ENCODE data around the gene UNC80.

The UNC80 gene

GRCh38 chr2:209946539-209946938, 174.9 kb downstream of the UNC80 start:
- FAIRE-seq (no peak), DNase-seq (ENCODE audit: insufficient read length, low spot score) (no peak)
- TF ChIP-seq POLR2A (IDR thresholded peaks at IDR 0.05; ENCODE audit: low read depth, low read length): no peak

DNA sequence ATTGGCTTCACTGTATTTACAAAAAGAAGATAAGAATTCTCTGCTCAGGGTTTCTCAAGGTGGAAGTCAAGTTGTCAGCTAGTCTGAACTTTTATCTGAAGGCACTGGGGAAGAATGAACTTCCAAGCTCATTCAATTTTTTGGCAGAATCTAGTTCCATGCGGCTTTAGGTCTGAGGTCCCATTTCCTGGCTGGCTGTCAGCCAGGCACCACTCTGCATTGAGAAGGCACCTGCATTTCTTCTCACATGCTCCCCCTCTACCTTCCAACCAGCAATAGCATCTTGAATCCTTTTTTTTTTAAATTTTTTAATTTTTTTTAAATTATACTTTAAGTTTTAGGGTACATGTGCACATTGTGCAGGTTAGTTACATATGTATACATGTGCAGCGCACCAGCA, 184.6 kb downstream of the UNC80 start:
- no peak for TF ChIP-seq POLR2A (IDR thresholded peaks at IDR 0.05; ENCODE audit: low read depth, low read length)
- DNase-seq (ENCODE audit: insufficient read length, low spot score): no peak

GRCh38 chr2:209958016-209958415, 186.4 kb downstream of the UNC80 start:
- FAIRE-seq: no peak
- TF ChIP-seq POLR2A (IDR thresholded peaks at IDR 0.05; ENCODE audit: low read depth, low read length): no peak
- DNase-seq (ENCODE audit: insufficient read length, low spot score): no peak

More for the DNA sequence above, 184.6 kb downstream of the UNC80 start:
- FAIRE-seq: no peak

- FAIRE-seq (no peak), DNase-seq (ENCODE audit: insufficient read length, low spot score) (no peak)
These were observed 188.4 kb downstream of the UNC80 start for GRCh38 chr2:209960045-209960444.

DNA sequence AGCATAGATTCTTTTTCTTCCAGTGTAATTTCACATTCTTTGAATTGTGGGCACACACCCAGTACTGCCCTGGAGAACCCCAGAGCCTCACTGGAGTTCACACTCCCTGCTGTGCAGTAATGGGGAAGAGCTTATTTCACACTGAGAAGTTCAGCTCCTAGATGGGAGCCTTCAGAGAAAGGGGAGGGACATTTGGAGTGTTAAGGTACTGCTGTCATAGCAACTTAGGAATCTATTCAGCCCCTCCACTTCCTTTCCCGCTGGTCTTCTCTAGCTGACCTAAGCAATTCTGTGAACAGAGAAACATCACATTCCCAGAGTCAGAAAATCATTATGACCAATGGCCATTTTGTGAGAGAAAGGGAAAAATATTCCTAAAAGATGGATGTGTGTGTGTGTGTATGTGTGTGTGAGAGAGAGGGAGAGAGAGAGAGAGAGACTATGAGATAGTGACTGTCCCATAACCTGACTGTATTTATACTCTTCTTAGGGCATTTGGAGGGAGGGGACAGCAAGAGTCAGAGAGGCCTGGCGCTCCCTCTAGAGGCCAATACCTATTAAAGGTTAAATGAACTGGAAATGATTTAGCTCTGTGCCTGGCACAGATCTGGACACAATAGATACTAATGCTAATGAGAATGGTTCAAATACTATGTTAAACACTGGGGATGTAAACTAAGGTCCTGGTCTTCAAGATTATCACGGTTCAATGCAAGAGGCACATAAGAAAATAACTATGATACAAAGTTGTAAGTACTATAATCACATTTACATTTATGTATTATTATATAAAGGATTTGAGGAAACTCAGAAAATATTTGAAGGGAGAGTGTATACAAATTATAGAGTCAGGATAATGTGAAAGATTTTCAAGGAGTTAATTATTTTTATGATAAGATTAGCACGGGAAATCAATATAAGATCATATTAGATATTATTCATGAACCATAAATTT, 189.3 kb downstream of the UNC80 start:
- peak; percentile 90 for FAIRE-seq
- TF ChIP-seq POLR2A (IDR thresholded peaks at IDR 0.05; ENCODE audit: low read depth, low read length): no peak

More at GRCh38 chr2:209960045-209960444, 188.4 kb downstream of the UNC80 start:
- no peak for TF ChIP-seq POLR2A (IDR thresholded peaks at IDR 0.05; ENCODE audit: low read depth, low read length)

GRCh38 chr2:209965723-209966122, 194.1 kb downstream of the UNC80 start:
- no peak for TF ChIP-seq POLR2A (IDR thresholded peaks at IDR 0.05; ENCODE audit: low read depth, low read length)
- DNase-seq (ENCODE audit: insufficient read length, low spot score) (no peak), FAIRE-seq (no peak)

More for the DNA sequence above, 189.3 kb downstream of the UNC80 start:
- peak; percentile 36 for DNase-seq (ENCODE audit: insufficient read length, low spot score)

GRCh38 chr2:209969692-209970091, 198.1 kb downstream of the UNC80 start:
- no peak for TF ChIP-seq POLR2A (IDR thresholded peaks at IDR 0.05; ENCODE audit: low read depth, low read length)
- DNase-seq (ENCODE audit: insufficient read length, low spot score): no peak
- FAIRE-seq: no peak

DNA sequence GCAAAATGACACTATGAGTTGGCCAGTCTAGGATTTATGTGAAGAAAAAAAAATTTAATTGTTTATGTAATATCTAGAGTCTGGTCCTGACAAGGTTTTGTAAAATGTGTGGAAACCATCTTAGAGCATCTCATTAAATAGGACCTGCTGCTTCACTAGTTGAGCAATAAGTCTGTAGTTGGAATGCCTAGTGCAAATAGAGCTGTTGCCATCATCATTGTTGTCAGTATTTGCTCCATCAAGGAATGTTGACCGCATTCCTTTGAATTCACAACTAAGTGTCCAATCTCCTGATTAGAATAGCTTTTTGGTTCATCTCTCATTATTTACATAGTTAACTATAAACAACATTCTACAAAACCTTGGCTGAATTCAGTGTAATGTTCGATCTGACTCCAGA, 198.6 kb downstream of the UNC80 start:
- FAIRE-seq (no peak), DNase-seq (ENCODE audit: insufficient read length, low spot score) (no peak)
- TF ChIP-seq POLR2A (IDR thresholded peaks at IDR 0.05; ENCODE audit: low read depth, low read length): no peak

DNA sequence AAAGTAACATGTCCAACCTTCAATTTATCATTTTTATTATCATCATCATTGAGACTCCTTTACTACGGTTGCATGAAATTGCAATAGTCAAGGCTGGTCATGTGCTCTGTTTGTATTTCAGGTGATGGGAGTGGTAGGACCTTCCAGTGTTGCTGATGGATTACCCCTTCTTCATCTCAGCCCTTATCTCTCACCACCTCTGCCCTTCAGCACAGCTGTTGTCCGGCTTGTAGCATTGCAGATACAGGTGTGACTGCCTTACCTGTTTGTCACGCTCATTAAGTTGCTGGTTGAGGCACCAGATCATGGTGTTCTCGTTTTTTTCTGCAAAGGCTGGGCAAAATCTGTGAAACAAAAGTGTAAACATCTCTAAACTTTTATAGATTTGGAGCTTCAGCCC, 199.1 kb downstream of the UNC80 start:
- TF ChIP-seq POLR2A (IDR thresholded peaks at IDR 0.05; ENCODE audit: low read depth, low read length): no peak
- no peak for FAIRE-seq

DNA sequence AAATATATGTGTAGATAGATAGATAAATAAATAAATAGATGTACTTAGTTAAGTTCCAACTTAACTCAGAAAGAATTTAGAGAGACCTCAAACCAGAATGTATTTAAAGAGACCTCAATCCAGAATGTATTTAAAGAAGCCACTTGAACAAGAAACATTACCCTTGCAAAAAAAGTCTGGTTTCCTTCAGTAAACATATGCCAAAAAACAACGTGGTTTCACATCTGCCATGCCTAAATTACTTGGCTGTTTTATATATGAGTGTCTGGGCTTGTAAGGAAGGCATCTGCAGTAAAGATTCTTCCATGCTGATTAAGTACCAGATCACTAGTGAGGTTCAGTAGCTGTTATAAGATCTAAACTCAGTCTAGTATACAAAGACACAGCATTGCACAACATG, 201.7 kb downstream of the UNC80 start:
- DNase-seq (ENCODE audit: insufficient read length, low spot score) (no peak), FAIRE-seq (no peak)
- TF ChIP-seq POLR2A (IDR thresholded peaks at IDR 0.05; ENCODE audit: low read depth, low read length): no peak

More for the DNA sequence above, 199.1 kb downstream of the UNC80 start:
- no peak for DNase-seq (ENCODE audit: insufficient read length, low spot score)

GRCh38 chr2:209974576-209974975, 202.9 kb downstream of the UNC80 start:
- no peak for FAIRE-seq
- TF ChIP-seq POLR2A (IDR thresholded peaks at IDR 0.05; ENCODE audit: low read depth, low read length): no peak

GRCh38 chr2:209976698-209977385, 205.2 kb downstream of the UNC80 start:
- FAIRE-seq (no peak), DNase-seq (ENCODE audit: insufficient read length, low spot score) (no peak)
- no peak for TF ChIP-seq POLR2A (IDR thresholded peaks at IDR 0.05; ENCODE audit: low read depth, low read length)

More at GRCh38 chr2:209974576-209974975, 202.9 kb downstream of the UNC80 start:
- DNase-seq (ENCODE audit: insufficient read length, low spot score): no peak

- TF ChIP-seq POLR2A (IDR thresholded peaks at IDR 0.05; ENCODE audit: low read depth, low read length): no peak
These were observed 206.0 kb downstream of the UNC80 start for GRCh38 chr2:209977386-209978239.

More at GRCh38 chr2:209977386-209978239, 206.0 kb downstream of the UNC80 start:
- DNase-seq (ENCODE audit: insufficient read length, low spot score): no peak
- FAIRE-seq: no peak
